Myocyte (in vitro differentiated cells): ENCODE results near the gene TRPC5OS. TPM values are rescaled to one million over a fixed set of nuclear protein-coding genes. Genes with fewer than 3 reads are reported as not detected.

ENCODE experiments used
- DNase-seq: peaks from one replicate; pipeline ENCODE4 v3.0.0-alpha.2; 2012; ENCODE audit warnings: low read depth
- polyA plus RNA-seq: library from polyadenylated mRNA; unstranded; fragments of >200 nt; gene quantifications from one replicate; pipeline ENCODE4 v1.2.1, GENCODE V29; 2012; ENCODE audit warnings: missing spikeins
- total RNA-seq: library from RNA; depleted of rRNA; stranded (reverse); fragments of >200 nt; gene quantifications from 2 replicates; pipeline ENCODE4 v1.2.3, GENCODE V29; 2014

TRPC5OS gene
- total RNA-seq, result not detected in 2 replicates
- polyA plus RNA-seq, result not detected

GRCh38 chrX:111875881-111876280, at the start of gene TRPC5OS:
TSS of gene TRPC5OS (plus strand) at chrX:111876181. CDS start at chrX:111901850, 25,669 bp downstream.
- DNase-seq, result no peak

GRCh38 chrX:111829345-111829744, 46.6 kb upstream of the TRPC5OS start:
- DNase-seq, result no peak

- no peak for DNase-seq
These were observed 45.4 kb upstream of the TRPC5OS start for GRCh38 chrX:111830571-111830970.

GRCh38 chrX:111831343-111831742, 44.6 kb upstream of the TRPC5OS start:
- DNase-seq, result no peak

- no peak for DNase-seq
These were observed 38.8 kb upstream of the TRPC5OS start for GRCh38 chrX:111837197-111837596.

- no peak for DNase-seq
These were observed 28.4 kb upstream of the TRPC5OS start for GRCh38 chrX:111847491-111848133.

- DNase-seq, result no peak
These were observed 27.4 kb upstream of the TRPC5OS start for GRCh38 chrX:111848541-111848940.

GRCh38 chrX:111850975-111851374, 25.0 kb upstream of the TRPC5OS start:
- DNase-seq, result no peak

- DNase-seq, result no peak
These were observed 21.2 kb upstream of the TRPC5OS start for GRCh38 chrX:111854556-111855490.

GRCh38 chrX:111857534-111858060, 18.4 kb upstream of the TRPC5OS start:
- no peak for DNase-seq

- no peak for DNase-seq
These were observed 14.4 kb upstream of the TRPC5OS start for GRCh38 chrX:111861605-111862004.

GRCh38 chrX:111867236-111867635, 8.7 kb upstream of the TRPC5OS start:
- no peak for DNase-seq

- DNase-seq, result no peak
These were observed 7.0 kb upstream of the TRPC5OS start for GRCh38 chrX:111868726-111869638.

- peak; percentile 7 for DNase-seq
These were observed 6.3 kb upstream of the TRPC5OS start for GRCh38 chrX:111869639-111870034.

GRCh38 chrX:111874241-111874640, 1.7 kb upstream of the TRPC5OS start:
- DNase-seq, result no peak

GRCh38 chrX:111876646-111877045, 665 bp downstream of the TRPC5OS start:
- DNase-seq, result no peak

- DNase-seq, result no peak
These were observed 1.7 kb downstream of the TRPC5OS start for GRCh38 chrX:111877681-111878080.

GRCh38 chrX:111880735-111881134, 4.8 kb downstream of the TRPC5OS start:
- no peak for DNase-seq

- no peak for DNase-seq
These were observed 5.7 kb downstream of the TRPC5OS start for GRCh38 chrX:111881715-111882114.

GRCh38 chrX:111886678-111887077, 10.7 kb downstream of the TRPC5OS start:
- no peak for DNase-seq

- no peak for DNase-seq
These were observed 12.6 kb downstream of the TRPC5OS start for GRCh38 chrX:111888600-111888999.
